Measurements from ENCODE around the gene RNF151.

The RNF151 gene

DNA sequence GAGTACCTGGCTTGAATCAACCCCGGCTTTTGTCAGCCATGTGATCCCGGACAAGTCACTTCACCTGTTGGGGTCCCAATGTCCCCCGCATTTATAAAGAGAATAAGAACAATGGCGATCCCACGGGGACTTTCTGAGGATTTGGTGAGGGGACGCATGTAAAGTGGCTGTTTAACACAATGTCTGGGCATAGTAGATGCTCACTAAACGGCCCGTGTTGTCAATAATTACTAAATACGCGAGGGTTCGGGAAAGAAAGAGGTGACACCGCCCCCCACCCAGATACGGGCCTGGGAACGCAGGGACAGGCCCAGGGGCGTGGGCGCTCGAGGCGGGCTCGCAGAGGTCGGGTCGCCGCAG lies 24.9 kb downstream of the RNF151 start:
- DNase-seq (ENCODE audit: low spot score) = no peak

DNA sequence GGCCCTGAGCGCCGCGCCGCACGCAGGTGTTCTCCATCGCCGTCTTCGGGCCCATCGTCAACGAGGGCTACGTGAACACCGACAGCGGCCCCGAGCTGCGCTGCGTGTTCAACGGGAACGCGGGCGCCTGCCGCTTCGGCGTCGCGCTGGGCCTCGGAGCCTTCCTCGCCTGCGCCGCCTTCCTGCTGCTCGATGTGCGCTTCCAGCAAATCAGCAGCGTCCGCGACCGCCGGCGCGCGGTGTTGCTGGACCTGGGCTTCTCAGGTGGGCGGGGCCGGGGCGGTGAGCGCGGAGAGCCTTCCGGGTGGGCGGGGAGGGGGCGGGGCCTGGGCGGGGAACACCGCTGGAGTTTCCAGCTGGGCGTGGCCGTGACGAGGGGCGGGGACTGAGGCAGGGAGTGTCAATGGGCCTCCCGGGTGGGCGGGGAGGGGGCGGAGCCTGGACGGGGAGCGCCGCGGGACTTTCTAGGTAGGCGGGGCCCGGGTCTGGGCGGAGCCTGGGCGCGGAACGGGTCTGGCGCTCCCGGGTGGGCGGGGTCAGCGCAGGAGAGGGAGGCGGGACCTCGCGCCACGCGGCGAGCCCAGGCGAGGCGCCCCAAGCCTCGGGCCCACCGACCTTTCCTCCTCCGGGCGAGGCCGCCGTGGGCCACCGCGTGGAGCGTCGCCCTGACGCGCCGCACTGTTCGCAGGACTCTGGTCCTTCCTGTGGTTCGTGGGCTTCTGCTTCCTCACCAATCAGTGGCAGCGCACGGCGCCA lies 25.5 kb downstream of the RNF151 start:
- peak; percentile 80 for DNase-seq (ENCODE audit: low spot score)

DNA sequence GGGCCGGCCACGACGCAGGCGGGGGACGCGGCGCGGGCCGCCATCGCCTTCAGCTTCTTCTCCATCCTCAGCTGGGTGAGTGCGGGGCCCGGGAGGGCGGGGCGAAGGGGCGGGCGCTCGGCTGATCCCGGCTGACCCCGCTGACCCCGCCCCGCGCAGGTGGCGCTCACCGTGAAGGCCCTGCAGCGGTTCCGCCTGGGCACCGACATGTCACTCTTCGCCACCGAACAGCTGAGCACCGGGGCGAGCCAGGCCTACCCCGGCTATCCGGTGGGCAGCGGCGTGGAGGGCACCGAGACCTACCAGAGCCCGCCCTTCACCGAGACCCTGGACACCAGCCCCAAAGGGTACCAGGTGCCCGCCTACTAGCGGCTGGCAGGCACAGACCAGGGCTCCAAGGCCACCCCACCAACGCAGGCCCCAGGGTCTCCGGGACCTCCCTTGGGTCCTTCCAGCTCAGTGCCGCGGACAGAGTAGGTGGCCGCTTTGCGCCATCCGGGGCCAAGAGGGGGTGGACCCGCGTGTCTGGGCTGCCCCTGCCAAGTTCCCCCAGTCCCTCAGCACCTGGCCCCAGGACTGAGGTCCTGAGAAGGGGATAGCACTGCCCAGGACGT lies 26.2 kb downstream of the RNF151 start:
- DNase-seq (ENCODE audit: low spot score) = no peak

DNA sequence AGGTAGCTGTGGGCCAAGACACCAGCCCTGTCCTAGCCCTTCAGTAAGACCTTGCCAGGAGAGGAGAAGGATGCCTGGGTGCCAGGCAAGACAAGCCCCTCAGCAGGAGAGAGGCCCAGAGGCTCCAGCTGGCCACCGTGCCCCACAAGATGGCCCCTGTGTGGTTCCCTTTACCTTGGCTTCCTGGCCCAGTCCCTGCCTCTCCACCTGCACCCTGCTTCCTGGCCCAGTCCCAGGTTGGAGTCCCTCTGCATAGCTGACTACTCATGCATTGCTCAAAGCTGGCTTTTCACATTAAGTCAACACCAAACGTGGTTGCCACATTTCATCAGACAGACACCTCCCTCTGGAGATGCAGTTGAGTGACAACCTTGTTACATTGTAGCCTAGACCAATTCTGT lies 27.1 kb downstream of the RNF151 start:
- DNase-seq (ENCODE audit: low spot score) = no peak

- no peak for DNase-seq (ENCODE audit: low spot score)
These were observed 31.1 kb downstream of the RNF151 start for GRCh38 chr16:1997494-1998359.

GRCh38 chr16:1998360-1998835 lies 31.7 kb downstream of the RNF151 start:
- DNase-seq (ENCODE audit: low spot score) = no peak

DNA sequence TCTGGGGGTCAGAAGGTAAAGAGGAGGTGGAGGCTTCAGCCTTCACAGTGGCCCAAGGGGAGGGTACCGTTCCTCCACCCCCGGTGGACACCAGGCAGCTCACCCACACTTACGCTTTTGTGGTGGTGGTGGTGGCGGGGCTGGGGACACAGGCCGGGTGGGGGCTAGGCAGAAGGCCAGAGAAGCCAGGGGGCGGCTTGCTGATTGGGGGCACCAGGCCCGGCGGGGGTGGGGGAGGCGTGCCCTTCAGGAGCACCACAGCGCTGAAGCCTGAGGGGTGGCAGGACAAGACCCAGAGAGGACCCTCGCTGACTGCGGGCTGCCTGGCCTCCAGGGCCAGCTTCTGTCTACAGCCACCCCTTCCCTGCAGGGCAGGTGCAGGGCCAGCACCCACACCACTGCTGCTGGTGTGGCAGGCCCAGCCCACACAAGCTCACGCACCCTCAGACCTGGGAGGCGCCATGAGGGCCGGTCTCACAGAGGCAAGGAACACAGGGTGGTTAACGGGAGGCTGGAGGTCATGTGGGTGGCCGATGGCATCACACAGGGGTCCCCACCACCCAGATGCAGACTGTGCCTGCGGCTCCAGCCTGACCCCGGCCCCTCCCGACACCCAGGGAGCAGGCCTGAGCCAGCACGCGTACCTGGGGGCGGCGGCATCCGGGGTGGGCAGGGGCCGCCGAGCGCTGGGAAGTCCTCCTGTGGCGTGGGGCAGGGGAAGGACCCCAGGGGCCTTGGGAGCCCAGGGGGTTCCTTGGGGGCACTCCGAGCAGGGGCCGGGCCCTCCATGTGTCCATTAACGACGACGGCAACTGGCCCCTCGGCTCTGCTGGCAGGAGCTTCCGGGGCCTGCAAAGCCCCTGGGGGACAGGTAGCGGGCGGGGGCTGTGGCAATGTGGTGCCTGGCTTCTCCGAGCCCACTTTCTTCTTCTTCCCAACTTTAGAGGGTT lies 32.5 kb downstream of the RNF151 start:
- no peak for DNase-seq (ENCODE audit: low spot score)

- DNase-seq (ENCODE audit: low spot score) = no peak
These were observed 33.3 kb downstream of the RNF151 start for GRCh38 chr16:1999866-2000514.

- no peak for DNase-seq (ENCODE audit: low spot score)
These were observed 34.4 kb downstream of the RNF151 start for GRCh38 chr16:2001035-2001434.

DNA sequence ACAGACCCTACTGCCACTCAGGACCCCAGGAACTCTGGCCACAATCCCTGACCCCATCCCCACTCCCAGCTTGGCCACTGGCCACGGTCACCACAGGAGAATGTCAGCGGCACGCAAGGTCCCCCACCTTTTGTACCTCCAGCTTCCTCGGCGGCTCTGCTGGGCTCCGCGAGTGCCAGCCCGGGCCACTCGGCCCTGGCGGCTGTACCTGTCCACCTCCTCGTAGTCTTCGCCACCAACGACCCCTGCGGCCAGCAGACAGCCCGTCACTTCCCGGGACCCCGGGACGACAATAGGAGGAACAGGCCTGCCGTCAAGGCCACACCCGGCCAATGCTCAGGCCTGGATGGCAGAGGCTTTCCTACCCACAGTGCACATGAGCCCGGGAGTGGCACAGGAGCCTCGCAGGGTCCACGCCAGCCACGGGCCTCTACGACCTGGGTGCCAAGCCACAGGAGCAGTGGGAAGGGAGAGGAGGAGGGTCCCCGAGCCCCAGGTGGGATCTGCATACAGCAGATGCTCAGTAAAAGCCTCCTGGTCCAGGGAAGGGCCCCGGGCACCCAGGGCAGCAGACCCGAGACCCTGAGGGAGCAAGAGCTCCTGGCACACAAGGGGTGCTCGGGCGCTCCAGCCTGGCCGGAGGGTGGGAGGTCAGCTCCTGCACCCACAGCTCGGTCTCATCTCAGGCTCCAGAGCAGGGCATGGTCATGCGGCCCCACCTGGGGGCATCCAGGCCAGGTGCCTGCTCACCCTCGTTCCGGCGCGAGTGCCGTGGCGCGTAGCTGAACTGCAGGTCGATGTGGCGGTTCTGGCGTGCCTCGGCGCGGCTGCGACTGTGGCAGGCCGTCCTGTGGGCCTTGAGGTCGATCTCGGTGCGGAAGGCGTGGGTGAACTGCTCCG lies 35.0 kb downstream of the RNF151 start:
- no peak for DNase-seq (ENCODE audit: low spot score)

DNA sequence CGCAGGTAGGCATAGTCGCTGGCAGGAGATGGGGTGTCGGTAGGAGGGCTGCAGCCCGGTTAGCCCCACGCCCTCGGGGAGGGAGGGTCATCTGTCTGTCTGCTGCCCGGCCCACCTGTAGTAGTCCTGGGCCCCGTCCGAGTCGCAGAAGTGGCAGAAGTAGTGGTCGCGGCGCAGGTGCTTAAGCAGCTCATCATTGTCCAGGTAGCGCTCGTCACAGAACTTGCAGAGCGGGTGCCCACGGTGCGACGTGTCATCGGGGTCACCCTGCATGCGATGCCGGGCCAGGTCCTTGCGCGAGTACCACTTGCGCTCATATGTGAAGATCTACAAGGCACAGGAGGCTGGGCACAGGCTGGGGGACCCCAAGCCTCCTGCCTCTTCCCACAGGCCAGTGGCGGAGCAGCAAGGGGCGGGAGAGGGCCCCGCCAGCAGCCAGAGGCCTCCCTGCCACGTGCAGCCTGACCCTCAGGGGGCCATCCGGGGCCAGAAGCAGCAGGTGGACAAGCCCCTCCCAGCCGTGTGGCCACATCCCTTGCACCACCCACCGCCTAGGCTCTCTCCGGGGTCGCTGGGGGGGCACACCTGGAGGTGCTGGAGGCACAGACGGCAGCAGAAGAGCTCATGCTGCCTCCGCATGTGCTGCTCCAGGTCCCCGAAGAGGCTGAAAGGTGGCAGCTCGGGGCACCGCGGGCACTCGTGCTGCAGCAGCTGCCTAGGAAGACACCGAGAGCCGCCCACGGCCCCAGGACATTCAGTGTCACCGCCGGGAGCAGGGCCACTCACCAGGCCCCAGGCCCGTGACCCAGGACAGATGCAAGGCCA lies 36.0 kb downstream of the RNF151 start:
- no peak for DNase-seq (ENCODE audit: low spot score)

DNA sequence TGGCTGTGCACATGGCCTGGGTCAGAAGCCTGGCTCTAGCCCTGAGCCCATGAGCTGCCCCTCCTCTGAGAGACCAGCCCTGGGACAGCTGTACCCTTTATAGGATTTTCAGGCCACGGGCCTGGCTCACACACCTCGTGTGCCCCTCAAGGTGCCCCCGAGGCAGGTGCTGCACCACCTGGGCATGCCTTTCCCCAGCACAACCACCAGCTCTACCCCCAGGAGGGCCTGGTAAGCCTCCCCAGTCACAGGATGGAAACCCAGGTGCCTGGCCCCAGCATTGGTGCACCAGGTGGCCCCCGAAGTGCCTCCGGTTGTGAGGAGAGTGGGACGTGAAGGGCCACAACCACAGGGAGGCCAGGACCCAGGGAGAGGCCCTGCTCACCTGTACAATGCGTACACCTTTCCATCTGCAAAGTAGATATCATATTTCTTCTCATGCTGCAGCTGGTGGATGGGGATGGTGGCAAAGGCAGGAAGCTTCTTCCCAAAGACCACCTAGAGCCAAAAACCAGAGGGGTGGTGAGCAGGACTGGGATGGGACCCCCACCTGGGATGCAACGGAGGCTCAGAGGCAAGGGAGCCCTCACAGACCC lies 36.7 kb downstream of the RNF151 start:
- no peak for DNase-seq (ENCODE audit: low spot score)

- peak; percentile 69 for DNase-seq (ENCODE audit: low spot score)
These were observed 37.4 kb downstream of the RNF151 start for GRCh38 chr16:2003827-2004641.

DNA sequence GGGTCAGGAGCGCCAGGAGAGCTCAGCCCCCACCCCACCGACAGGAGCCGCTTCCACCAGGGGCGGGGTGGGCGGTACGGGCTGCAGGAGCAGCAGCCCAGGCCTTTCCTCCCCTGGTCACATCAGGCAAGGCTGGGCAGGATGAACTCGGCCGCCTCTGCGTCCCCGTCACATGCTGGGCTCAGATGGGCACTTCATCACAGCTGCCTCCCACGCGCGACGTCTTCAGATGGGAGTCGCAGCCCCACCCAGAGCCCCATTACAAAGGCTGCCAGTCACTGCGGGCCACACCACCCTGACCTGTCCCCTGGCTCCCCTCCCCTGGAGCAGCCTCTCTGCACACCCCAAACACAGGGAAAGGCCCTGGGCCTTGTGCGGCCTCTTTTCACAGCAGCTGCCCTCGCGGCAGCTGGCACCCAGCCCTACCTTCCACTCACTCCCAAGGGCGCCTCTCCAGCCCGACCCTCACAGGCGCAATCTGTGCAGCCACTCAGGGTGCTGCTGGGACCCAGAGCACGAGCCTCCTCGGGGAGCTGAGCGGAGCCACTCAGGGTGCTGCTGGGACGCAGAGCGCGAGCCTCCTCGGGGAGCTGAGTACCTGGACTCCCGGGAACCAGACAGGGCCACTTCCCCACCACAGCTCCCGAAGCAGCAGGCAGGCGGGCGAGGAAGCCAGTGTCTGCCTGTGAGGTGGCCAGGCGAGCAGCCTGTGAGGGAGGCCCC lies 38.3 kb downstream of the RNF151 start:
- DNase-seq (ENCODE audit: low spot score) = no peak

- DNase-seq (ENCODE audit: low spot score) = no peak
These were observed 39.0 kb downstream of the RNF151 start for GRCh38 chr16:2005646-2006045.

- no peak for DNase-seq (ENCODE audit: low spot score)
These were observed 39.7 kb downstream of the RNF151 start for GRCh38 chr16:2006317-2006716.

Measured in pons (tissue), 1 donor.